Measurements from ENCODE around the gene DMTF1.

The DMTF1 gene

GRCh38 chr7:87146740-87147386, 5.4 kb upstream of the DMTF1 start:
- DNase-seq (ENCODE audit: low read depth, low spot score): no peak

GRCh38 chr7:87147500-87147899, 4.8 kb upstream of the DMTF1 start:
- no peak for DNase-seq (ENCODE audit: low read depth, low spot score)

- no peak for DNase-seq (ENCODE audit: low read depth, low spot score)
Observed at GRCh38 chr7:87148332-87148955, 3.8 kb upstream of the DMTF1 start.

GRCh38 chr7:87151002-87151728, 1.1 kb upstream of the DMTF1 start:
- DNase-seq (ENCODE audit: low read depth, low spot score): no peak

GRCh38 chr7:87151729-87152111, 533 bp upstream of the DMTF1 start:
- DNase-seq (ENCODE audit: low read depth, low spot score): no peak

- no peak for DNase-seq (ENCODE audit: low read depth, low spot score)
Observed at GRCh38 chr7:87152897-87153641, 816 bp downstream of the DMTF1 start.

- no peak for DNase-seq (ENCODE audit: low read depth, low spot score)
Observed at GRCh38 chr7:87154166-87154565, 1.9 kb downstream of the DMTF1 start.

GRCh38 chr7:87154569-87154968, 2.3 kb downstream of the DMTF1 start:
- DNase-seq (ENCODE audit: low read depth, low spot score): no peak

- DNase-seq (ENCODE audit: low read depth, low spot score): no peak
Observed at GRCh38 chr7:87155788-87156187, 3.5 kb downstream of the DMTF1 start.

- DNase-seq (ENCODE audit: low read depth, low spot score): no peak
Observed at GRCh38 chr7:87156709-87157108, 4.5 kb downstream of the DMTF1 start.

GRCh38 chr7:87159538-87159937, 7.3 kb downstream of the DMTF1 start:
- DNase-seq (ENCODE audit: low read depth, low spot score): no peak

GRCh38 chr7:87164433-87164832, 12.2 kb downstream of the DMTF1 start:
- no peak for DNase-seq (ENCODE audit: low read depth, low spot score)

- no peak for DNase-seq (ENCODE audit: low read depth, low spot score)
Observed at GRCh38 chr7:87170828-87171227, 18.6 kb downstream of the DMTF1 start.

GRCh38 chr7:87171282-87171934, 19.2 kb downstream of the DMTF1 start:
- DNase-seq (ENCODE audit: low read depth, low spot score): no peak

GRCh38 chr7:87173471-87173870, 21.2 kb downstream of the DMTF1 start:
- no peak for DNase-seq (ENCODE audit: low read depth, low spot score)

GRCh38 chr7:87178320-87178719, 26.1 kb downstream of the DMTF1 start:
- no peak for DNase-seq (ENCODE audit: low read depth, low spot score)

GRCh38 chr7:87179180-87179579, 26.9 kb downstream of the DMTF1 start:
- DNase-seq (ENCODE audit: low read depth, low spot score): no peak

GRCh38 chr7:87187120-87187519, 34.9 kb downstream of the DMTF1 start:
- DNase-seq (ENCODE audit: low read depth, low spot score): no peak

- DNase-seq (ENCODE audit: low read depth, low spot score): no peak
Observed at GRCh38 chr7:87188930-87189329, 36.7 kb downstream of the DMTF1 start.

GRCh38 chr7:87190783-87191182, 38.5 kb downstream of the DMTF1 start:
- DNase-seq (ENCODE audit: low read depth, low spot score): no peak

GRCh38 chr7:87192784-87193487, 40.7 kb downstream of the DMTF1 start:
- no peak for DNase-seq (ENCODE audit: low read depth, low spot score)

Data from iPS DF 19.7 (cell line).